HepG2 (cell line): ENCODE measurements around the gene PSMB10. TPM values are rescaled to one million over a fixed set of nuclear protein-coding genes. Genes with fewer than 3 reads are reported as not detected.
A peak's percentile ranks its signal among the peaks of the same experiment; 100 is the strongest.

Source experiments
- PRPF4 ChIP-seq: fragments of 200-400 bp; formaldehyde crosslinking; IDR thresholded peaks from 2 replicates; pipeline ENCODE4 v1.6.1; 2016; ENCODE audit warnings: low read length, low read depth; ENCODE audit not compliant: poor library complexity, severe bottlenecking
- SATB2 ChIP-seq: sonication (generic); formaldehyde crosslinking; IDR thresholded peaks from 2 replicates; pipeline ENCODE4 v1.5.0; 2020; ENCODE audit warnings: missing genetic modification reagents
- SRY ChIP-seq: sonication (generic); formaldehyde crosslinking; IDR thresholded peaks from 2 replicates; pipeline ENCODE4 v1.8.0; 2022; ENCODE audit warnings: mild to moderate bottlenecking, missing genetic modification reagents
- ZKSCAN5 ChIP-seq: sonication (generic); formaldehyde crosslinking; IDR thresholded peaks from 2 replicates; pipeline ENCODE4 v1.5.1; 2020; ENCODE audit warnings: mild to moderate bottlenecking, missing genetic modification reagents
- ZNF205 ChIP-seq: IDR thresholded peaks from 2 replicates; pipeline ENCODE4 v1.6.1; 2018; ENCODE audit warnings: missing biosample characterization, missing genetic modification reagents
- ZNF501 ChIP-seq: sonication (generic); formaldehyde crosslinking; IDR thresholded peaks from 2 replicates; pipeline ENCODE4 v1.5.1; 2020; ENCODE audit warnings: mild to moderate bottlenecking, moderate library complexity, missing genetic modification reagents
- ZNF614 ChIP-seq: IDR thresholded peaks from 2 replicates; pipeline ENCODE4 v1.6.1; 2018; ENCODE audit warnings: missing biosample characterization, missing genetic modification reagents, inconsistent platforms, borderline replicate concordance
- ZNF629 ChIP-seq: sonication (generic); formaldehyde crosslinking; conservative IDR thresholded peaks from 2 replicates; pipeline ENCODE4 v1.5.0; 2020; ENCODE audit warnings: missing genetic modification reagents
- polyA plus RNA-seq, 8 experiments: library from polyadenylated mRNA; depleted of rRNA in 3 of 8; stranded (reverse) in 7 of 8; unstranded in 1 of 8; fragments of >200 nt; fragmentation: Illumina TruSeq in 4 of 8; extraction: Trizol in 4 of 8; gene quantifications; 2 replicates each; pipeline versions ENCODE4 v1.2.1 to v1.2.3, GENCODE V29; 2011 to 2016; ENCODE audit warnings: low read depth in 4 of 8, missing spikeins in 1 of 8, mixed read lengths in 1 of 8; ENCODE audit not compliant: insufficient read depth in 1 of 8
- total RNA-seq, 5 experiments: library from RNA; depleted of rRNA; stranded (reverse); fragments of >200 nt; fragmentation: Illumina TruSeq; extraction: Trizol; gene quantifications; 2 replicates each; pipeline ENCODE4 v1.2.3, GENCODE V29; 2016; ENCODE audit warnings: low read depth in 1 of 5
- TF ChIP-seq, protein P1 (sequence below): IDR thresholded peaks from 2 replicates; pipeline ENCODE4 v1.6.1; 2016; ENCODE audit warnings: low read depth, missing genetic modification reagents, missing compliant biosample characterization
- TF ChIP-seq, protein P2 (sequence below): sonication (generic); formaldehyde crosslinking; IDR thresholded peaks from 2 replicates; pipeline ENCODE4 v1.8.0; 2022; ENCODE audit warnings: mild to moderate bottlenecking, missing genetic modification reagents, moderate library complexity
- TF ChIP-seq, protein P3 (sequence below): IDR thresholded peaks from 2 replicates; pipeline ENCODE4 v1.6.1; 2018; ENCODE audit warnings: missing genetic modification reagents, mild to moderate bottlenecking, missing compliant biosample characterization

PSMB10 gene
- total and polyA plus RNA-seq, 2 of the 13 experiments (the other 11 are each of a cell fraction or from before 2014, with no cell fraction given), result 12.7 to 65.9 TPM

DNA sequence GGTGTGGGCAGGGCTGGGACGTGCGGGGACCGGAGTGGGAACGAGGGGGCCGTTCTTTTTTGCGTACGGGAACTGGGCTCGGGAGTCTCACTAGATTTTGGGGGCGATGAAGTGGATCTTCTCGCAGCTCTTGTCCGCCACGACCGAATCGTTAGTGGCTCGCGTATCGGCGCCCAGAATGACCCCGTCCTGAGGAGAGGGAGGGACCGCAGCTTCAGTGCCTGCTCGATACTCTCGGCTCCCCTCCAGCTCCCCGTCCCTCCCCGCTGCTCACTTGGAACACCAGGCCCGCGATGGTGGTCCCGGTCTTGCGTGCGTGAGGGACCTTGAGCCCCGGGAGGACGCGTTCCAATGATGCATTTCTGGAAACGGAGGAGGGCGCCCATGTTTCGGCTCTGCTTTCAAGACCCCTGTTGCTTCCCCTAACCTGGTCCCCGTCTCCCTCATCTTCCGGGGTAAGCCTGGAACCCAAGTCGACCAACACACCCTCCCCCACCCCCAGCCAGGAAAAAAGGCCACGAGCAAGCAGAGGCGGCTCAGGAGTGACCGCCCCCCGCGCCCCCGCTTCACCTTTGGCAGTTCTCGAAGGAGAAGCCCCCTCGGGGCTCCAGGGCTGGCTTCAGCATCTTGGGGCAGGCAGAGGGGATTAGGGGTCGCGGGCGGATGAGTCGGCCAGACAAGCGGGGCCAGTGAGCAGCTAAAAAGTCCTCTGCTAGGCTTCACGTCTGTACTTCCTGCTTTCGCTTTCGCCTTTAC is at the start of gene PSMB10 (continued):
- TF ChIP-seq, protein P1, sequence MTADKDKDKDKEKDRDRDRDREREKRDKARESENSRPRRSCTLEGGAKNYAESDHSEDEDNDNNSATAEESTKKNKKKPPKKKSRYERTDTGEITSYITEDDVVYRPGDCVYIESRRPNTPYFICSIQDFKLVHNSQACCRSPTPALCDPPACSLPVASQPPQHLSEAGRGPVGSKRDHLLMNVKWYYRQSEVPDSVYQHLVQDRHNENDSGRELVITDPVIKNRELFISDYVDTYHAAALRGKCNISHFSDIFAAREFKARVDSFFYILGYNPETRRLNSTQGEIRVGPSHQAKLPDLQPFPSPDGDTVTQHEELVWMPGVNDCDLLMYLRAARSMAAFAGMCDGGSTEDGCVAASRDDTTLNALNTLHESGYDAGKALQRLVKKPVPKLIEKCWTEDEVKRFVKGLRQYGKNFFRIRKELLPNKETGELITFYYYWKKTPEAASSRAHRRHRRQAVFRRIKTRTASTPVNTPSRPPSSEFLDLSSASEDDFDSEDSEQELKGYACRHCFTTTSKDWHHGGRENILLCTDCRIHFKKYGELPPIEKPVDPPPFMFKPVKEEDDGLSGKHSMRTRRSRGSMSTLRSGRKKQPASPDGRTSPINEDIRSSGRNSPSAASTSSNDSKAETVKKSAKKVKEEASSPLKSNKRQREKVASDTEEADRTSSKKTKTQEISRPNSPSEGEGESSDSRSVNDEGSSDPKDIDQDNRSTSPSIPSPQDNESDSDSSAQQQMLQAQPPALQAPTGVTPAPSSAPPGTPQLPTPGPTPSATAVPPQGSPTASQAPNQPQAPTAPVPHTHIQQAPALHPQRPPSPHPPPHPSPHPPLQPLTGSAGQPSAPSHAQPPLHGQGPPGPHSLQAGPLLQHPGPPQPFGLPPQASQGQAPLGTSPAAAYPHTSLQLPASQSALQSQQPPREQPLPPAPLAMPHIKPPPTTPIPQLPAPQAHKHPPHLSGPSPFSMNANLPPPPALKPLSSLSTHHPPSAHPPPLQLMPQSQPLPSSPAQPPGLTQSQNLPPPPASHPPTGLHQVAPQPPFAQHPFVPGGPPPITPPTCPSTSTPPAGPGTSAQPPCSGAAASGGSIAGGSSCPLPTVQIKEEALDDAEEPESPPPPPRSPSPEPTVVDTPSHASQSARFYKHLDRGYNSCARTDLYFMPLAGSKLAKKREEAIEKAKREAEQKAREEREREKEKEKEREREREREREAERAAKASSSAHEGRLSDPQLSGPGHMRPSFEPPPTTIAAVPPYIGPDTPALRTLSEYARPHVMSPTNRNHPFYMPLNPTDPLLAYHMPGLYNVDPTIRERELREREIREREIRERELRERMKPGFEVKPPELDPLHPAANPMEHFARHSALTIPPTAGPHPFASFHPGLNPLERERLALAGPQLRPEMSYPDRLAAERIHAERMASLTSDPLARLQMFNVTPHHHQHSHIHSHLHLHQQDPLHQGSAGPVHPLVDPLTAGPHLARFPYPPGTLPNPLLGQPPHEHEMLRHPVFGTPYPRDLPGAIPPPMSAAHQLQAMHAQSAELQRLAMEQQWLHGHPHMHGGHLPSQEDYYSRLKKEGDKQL (CRISPR knock-in tag), result peak; percentile 15; the same call in 1 of the 2 replicates
- TF ChIP-seq SATB2 (CRISPR knock-in tag), result 0 out of 2 replicates have a peak, but pooled peaks have one; percentile 32
- TF ChIP-seq SRY (CRISPR knock-in tag), result no peak; the same call in 1 of the 2 replicates
- TF ChIP-seq, protein P2, sequence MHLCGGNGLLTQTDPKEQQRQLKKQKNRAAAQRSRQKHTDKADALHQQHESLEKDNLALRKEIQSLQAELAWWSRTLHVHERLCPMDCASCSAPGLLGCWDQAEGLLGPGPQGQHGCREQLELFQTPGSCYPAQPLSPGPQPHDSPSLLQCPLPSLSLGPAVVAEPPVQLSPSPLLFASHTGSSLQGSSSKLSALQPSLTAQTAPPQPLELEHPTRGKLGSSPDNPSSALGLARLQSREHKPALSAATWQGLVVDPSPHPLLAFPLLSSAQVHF (CRISPR knock-in tag), result 0 out of 2 replicates have a peak, but pooled peaks have one; percentile 61
- no peak; the same call in 1 of the 2 replicates for TF ChIP-seq ZNF501 (CRISPR knock-in tag)
- TF ChIP-seq ZNF614 (CRISPR knock-in tag), result 0 out of 2 replicates have a peak, but pooled peaks have one; percentile 11
- peak; percentile 4; the same call in 1 of the 2 replicates for TF ChIP-seq ZNF629
- TF ChIP-seq PRPF4, result no peak
- peak; percentile 11; the same call in 1 of the 2 replicates for TF ChIP-seq ZKSCAN5 (CRISPR knock-in tag)
- TF ChIP-seq, protein P3, sequence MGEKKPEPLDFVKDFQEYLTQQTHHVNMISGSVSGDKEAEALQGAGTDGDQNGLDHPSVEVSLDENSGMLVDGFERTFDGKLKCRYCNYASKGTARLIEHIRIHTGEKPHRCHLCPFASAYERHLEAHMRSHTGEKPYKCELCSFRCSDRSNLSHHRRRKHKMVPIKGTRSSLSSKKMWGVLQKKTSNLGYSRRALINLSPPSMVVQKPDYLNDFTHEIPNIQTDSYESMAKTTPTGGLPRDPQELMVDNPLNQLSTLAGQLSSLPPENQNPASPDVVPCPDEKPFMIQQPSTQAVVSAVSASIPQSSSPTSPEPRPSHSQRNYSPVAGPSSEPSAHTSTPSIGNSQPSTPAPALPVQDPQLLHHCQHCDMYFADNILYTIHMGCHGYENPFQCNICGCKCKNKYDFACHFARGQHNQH (CRISPR knock-in tag), result no peak; the same call in 1 of the 2 replicates
- TF ChIP-seq ZNF205 (CRISPR knock-in tag), result no peak
